ENCODE results near the gene BNIP2. TPM values are rescaled to one million over a fixed set of nuclear protein-coding genes. Genes with fewer than 3 reads are reported as not detected.
A peak's percentile ranks its signal among the peaks of the same experiment; 100 is the strongest.

Gene BNIP2, protein sequence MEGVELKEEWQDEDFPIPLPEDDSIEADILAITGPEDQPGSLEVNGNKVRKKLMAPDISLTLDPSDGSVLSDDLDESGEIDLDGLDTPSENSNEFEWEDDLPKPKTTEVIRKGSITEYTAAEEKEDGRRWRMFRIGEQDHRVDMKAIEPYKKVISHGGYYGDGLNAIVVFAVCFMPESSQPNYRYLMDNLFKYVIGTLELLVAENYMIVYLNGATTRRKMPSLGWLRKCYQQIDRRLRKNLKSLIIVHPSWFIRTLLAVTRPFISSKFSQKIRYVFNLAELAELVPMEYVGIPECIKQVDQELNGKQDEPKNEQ
- total RNA-seq (2021; ENCODE audit: unreplicated experiment): 53.1 TPM
- 21.8 and 25.9 TPM in 2 replicates for polyA plus RNA-seq (2012)
- Bru-seq, nascent RNA: percentile 95 among the genes with signal in this experiment
- BruChase-seq, experiment 1, labeled RNA remaining after a 6-hour chase: percentile 96 among the genes with signal in this experiment
- BruChase-seq, experiment 2, labeled RNA remaining after a 2-hour chase: percentile 97 among the genes with signal in this experiment
- long read RNA-seq, full-length matches to known transcripts: 131 of 152 reads
- long read RNA-seq, partial matches to known transcripts: 6 of 152 reads
- long read RNA-seq, other reads (novel, unspliced or antisense): 15 of 152 reads

DNA sequence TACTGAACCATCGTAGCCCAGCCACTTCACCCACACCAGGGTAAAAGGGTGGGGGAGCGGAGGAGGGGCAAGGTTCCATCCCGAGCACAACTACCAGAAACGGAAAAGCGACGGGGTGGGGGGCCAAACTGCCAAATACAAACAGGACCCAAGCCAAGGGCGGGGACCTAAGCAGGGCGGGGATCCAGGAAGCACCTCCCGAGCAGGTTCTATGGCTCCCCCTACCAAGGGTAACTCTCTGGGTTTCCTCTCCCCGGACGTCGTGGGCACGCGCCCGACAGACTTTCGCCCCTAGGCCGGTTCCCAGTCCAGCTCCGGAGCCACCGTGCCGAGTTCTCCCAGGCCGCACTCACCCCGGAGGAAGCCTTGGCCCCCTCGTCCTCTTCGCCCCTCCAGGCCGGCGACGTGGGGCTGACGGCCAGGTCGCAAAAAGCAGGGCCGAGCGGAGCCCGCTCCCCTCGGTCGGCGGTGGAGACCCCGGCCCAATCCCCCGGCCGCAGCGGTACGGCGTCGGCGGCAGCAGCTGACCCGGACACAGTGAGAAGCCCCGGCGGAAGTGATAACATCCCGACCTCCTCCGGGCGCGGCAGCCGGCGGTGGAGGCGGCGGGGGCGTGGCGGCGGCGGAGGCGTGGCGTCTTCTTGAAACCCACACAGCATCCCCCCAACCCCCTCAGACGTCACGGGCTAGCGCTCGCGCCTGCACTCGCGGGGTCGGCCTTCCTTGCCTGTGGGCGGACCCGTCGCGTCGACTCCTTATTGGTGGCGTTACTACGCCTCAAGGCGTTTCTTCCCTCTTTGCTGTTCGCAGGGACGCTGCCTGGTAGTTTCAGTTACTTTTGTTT is at the start of gene BNIP2:
Gene BNIP2 (minus strand): TSS at position 539 of the 844 bp plus-strand sequence. CDS start 6,863 bp downstream, outside the sequence.
- Histone ChIP-seq H3K27ac (ENCODE audit: low read depth, low read length) (peak within 1 kb of the TSS; percentile 95), H4K20me1 (ENCODE audit: insufficient read depth) (no peaks in the 10 kb centered on the region), H3K4me3 (replicated peaks in 1 of 2; ENCODE audit: low read depth in 1 of 2, low read length in 2 of 2) (peak within 1 kb of the TSS; percentile 85 to 92), H3K27me3 (ENCODE audit: insufficient read depth, low read length) (no peaks in the 10 kb centered on the region), H3K9me2 (ENCODE audit: insufficient read depth) (no peaks in the 10 kb centered on the region), H3K9me3 (ENCODE audit: control insufficient read depth in 1 of 2, insufficient read depth in 1 of 2, low read depth in 1 of 2, low read length in 2 of 2) (no peaks in the 10 kb centered on the region), H3K79me2 (ENCODE audit: insufficient read depth, low read length) (peaks cover 50% of the 10 kb centered on the region), H3K36me3 (ENCODE audit: control insufficient read depth in 1 of 2, insufficient read depth in 2 of 2, low read length in 2 of 2) (no peaks in the 10 kb centered on the region), H3K9ac (ENCODE audit: low read length) (peak within 1 kb of the TSS; percentile 95), H3K4me2 (ENCODE audit: low read length) (peak within 1 kb of the TSS; percentile 89), H2AFZ (ENCODE audit: low read depth, low read length, poor library complexity, severe bottlenecking) (peak within 1 kb of the TSS; percentile 92), H3K4me1 (ENCODE audit: control insufficient read depth in 1 of 2, insufficient read depth in 2 of 2, low read length in 2 of 2) (peaks cover 15% of the 10 kb centered on the region in 2 experiments)
- POLR2A ChIA-PET: interaction anchor here (1.6 kb wide), 1 partner anchor 11 kb away, joined by 3 read pairs; no protein-coding TSS in a partner anchor
- CTCF ChIA-PET: interaction anchor here (0.6 to 4.5 kb wide), 8 partner anchors 13 to 829 kb away, joined by 3 to 33 read pairs (median 6); no protein-coding TSS in a partner anchor
- intact Hi-C loops (cut with micrococcal nuclease): no loop called here
- RAD21 ChIA-PET (ENCODE audit: low non-redundant PET in 1 of 2, low total read pairs in 2 of 2, uncharacterized antibody in 2 of 2, unreplicated experiment in 2 of 2): no interaction called here
- BruUV-seq (replicated peaks): no TSS peak
- ATAC-seq (peak; percentile 96), DNase-seq (ENCODE audit: low read depth, low spot score) (peak; percentile 94)
- TF ChIP-seq EGR1 (IDR thresholded peaks at IDR 0.05; ENCODE audit: low read depth) (peak; percentile 98), ZNF274 (IDR thresholded peaks at IDR 0.05; ENCODE audit: low read depth, low read length) (no peak), RAD21 (IDR thresholded peaks at IDR 0.05; ENCODE audit: low read depth) (no peak), CBX3 (IDR thresholded peaks at IDR 0.05; ENCODE audit: low read depth) (no peak), JUND (IDR thresholded peaks at IDR 0.05) (no peak), POLR2AphosphoS5 (IDR thresholded peaks at IDR 0.05; ENCODE audit: low read depth, low read length) (peak; percentile 86), ZFX (IDR thresholded peaks at IDR 0.05) (peak; percentile 91), SRF (IDR thresholded peaks at IDR 0.05; ENCODE audit: low read depth) (no peak; the same call in 1 of the 2 replicates), ELF1 (IDR thresholded peaks at IDR 0.05; ENCODE audit: borderline replicate concordance, low read depth) (no peak), YY1 (IDR thresholded peaks at IDR 0.05; ENCODE audit: extremely low read depth, insufficient replicate concordance, low read depth, low read length) (no peak), SP1 (IDR thresholded peaks at IDR 0.05; ENCODE audit: low read depth) (peak; percentile 63), FOSL1 (IDR thresholded peaks at IDR 0.05; ENCODE audit: low read depth) (no peak), POLR2A (IDR thresholded peaks at IDR 0.05; ENCODE audit: borderline replicate concordance, extremely low read depth, insufficient read depth, insufficient read length) (no peak)
- TF ChIP-seq, protein P1, sequence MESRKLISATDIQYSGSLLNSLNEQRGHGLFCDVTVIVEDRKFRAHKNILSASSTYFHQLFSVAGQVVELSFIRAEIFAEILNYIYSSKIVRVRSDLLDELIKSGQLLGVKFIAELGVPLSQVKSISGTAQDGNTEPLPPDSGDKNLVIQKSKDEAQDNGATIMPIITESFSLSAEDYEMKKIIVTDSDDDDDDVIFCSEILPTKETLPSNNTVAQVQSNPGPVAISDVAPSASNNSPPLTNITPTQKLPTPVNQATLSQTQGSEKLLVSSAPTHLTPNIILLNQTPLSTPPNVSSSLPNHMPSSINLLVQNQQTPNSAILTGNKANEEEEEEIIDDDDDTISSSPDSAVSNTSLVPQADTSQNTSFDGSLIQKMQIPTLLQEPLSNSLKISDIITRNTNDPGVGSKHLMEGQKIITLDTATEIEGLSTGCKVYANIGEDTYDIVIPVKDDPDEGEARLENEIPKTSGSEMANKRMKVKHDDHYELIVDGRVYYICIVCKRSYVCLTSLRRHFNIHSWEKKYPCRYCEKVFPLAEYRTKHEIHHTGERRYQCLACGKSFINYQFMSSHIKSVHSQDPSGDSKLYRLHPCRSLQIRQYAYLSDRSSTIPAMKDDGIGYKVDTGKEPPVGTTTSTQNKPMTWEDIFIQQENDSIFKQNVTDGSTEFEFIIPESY (IDR thresholded peaks at IDR 0.05; ENCODE audit: extremely low read depth, insufficient replicate concordance, low read length): no peak
- TF ChIP-seq, protein P2, sequence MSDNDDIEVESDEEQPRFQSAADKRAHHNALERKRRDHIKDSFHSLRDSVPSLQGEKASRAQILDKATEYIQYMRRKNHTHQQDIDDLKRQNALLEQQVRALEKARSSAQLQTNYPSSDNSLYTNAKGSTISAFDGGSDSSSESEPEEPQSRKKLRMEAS (IDR thresholded peaks at IDR 0.05): peak; percentile 64
- TF ChIP-seq, protein P3, sequence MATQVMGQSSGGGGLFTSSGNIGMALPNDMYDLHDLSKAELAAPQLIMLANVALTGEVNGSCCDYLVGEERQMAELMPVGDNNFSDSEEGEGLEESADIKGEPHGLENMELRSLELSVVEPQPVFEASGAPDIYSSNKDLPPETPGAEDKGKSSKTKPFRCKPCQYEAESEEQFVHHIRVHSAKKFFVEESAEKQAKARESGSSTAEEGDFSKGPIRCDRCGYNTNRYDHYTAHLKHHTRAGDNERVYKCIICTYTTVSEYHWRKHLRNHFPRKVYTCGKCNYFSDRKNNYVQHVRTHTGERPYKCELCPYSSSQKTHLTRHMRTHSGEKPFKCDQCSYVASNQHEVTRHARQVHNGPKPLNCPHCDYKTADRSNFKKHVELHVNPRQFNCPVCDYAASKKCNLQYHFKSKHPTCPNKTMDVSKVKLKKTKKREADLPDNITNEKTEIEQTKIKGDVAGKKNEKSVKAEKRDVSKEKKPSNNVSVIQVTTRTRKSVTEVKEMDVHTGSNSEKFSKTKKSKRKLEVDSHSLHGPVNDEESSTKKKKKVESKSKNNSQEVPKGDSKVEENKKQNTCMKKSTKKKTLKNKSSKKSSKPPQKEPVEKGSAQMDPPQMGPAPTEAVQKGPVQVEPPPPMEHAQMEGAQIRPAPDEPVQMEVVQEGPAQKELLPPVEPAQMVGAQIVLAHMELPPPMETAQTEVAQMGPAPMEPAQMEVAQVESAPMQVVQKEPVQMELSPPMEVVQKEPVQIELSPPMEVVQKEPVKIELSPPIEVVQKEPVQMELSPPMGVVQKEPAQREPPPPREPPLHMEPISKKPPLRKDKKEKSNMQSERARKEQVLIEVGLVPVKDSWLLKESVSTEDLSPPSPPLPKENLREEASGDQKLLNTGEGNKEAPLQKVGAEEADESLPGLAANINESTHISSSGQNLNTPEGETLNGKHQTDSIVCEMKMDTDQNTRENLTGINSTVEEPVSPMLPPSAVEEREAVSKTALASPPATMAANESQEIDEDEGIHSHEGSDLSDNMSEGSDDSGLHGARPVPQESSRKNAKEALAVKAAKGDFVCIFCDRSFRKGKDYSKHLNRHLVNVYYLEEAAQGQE (IDR thresholded peaks at IDR 0.05; ENCODE audit: low read depth): no peak
- TF ChIP-seq, protein P4, sequence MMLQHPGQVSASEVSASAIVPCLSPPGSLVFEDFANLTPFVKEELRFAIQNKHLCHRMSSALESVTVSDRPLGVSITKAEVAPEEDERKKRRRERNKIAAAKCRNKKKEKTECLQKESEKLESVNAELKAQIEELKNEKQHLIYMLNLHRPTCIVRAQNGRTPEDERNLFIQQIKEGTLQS (IDR thresholded peaks at IDR 0.05): no peak

All from HCT116 (cell line).